ENCODE measurements around the gene CHST12.

DNA sequence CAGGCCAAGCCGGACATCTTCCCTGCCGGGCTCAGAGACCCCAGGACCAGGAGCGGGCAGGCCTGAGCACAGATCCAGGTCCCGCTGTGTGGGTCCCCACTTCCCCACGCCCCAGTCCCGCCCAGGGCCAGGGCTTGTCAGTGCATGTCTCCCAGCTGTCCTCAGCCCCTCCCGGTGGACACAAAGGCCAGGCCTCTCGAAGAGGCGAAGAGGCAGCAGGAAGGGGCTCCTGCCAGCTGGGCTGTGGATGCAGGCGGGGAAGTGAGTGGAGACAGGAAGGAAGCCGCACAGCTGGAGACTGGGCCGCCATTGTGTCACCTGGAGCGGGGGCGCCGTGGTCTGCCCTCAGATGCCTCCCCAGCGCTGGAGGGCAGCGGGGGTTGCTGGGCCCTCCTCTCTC is 68.0 kb downstream of the CHST12 start:
- no peak for TF ChIP-seq PAX8 (IDR thresholded peaks at IDR 0.05)
- TF ChIP-seq, protein P1, sequence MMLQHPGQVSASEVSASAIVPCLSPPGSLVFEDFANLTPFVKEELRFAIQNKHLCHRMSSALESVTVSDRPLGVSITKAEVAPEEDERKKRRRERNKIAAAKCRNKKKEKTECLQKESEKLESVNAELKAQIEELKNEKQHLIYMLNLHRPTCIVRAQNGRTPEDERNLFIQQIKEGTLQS (IDR thresholded peaks at IDR 0.05; ENCODE audit: borderline replicate concordance, extremely low read depth, low read depth, low read length): no peak
- TF ChIP-seq, protein P2, sequence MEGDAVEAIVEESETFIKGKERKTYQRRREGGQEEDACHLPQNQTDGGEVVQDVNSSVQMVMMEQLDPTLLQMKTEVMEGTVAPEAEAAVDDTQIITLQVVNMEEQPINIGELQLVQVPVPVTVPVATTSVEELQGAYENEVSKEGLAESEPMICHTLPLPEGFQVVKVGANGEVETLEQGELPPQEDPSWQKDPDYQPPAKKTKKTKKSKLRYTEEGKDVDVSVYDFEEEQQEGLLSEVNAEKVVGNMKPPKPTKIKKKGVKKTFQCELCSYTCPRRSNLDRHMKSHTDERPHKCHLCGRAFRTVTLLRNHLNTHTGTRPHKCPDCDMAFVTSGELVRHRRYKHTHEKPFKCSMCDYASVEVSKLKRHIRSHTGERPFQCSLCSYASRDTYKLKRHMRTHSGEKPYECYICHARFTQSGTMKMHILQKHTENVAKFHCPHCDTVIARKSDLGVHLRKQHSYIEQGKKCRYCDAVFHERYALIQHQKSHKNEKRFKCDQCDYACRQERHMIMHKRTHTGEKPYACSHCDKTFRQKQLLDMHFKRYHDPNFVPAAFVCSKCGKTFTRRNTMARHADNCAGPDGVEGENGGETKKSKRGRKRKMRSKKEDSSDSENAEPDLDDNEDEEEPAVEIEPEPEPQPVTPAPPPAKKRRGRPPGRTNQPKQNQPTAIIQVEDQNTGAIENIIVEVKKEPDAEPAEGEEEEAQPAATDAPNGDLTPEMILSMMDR (IDR thresholded peaks at IDR 0.05 in 2 of 3, conservative IDR thresholded peaks at IDR 0.05 in 1 of 3; ENCODE audit: control insufficient read depth in 2 of 3, extremely low read depth in 1 of 3, insufficient read depth in 1 of 3, low read depth in 3 of 3, low read length in 3 of 3): no peak

All from GM12878 (cell line).